HEK293T (cell line): Measurements from ENCODE around the gene GRAMD1A.

Experiments
- CTCF ChIA-PET: fragments of 350-600 bp; formaldehyde crosslinking; extraction: SDS; loops from one replicate; lab custom pipeline; 2021; ENCODE audit warnings: antibody characterized with exemption, inconsistent platforms; lab: Yijun Ruan, JAX
- POLR2A ChIA-PET: fragments of 350-600 bp; formaldehyde crosslinking; extraction: SDS; loops from one replicate; lab custom pipeline; 2020; ENCODE audit warnings: antibody characterized with exemption, inconsistent platforms; lab: Yijun Ruan, JAX
- DNase-seq: peaks from one replicate; pipeline ENCODE4 v3.0.0; 2012; ENCODE audit warnings: mixed read lengths; ENCODE audit errors: extremely low spot score
- ARNT ChIP-seq: fragments of 450-650 bp; IDR thresholded peaks from 2 replicates; pipeline ENCODE4 v1.6.1; 2017; ENCODE audit warnings: mild to moderate bottlenecking
- BHLHE40 ChIP-seq: fragments of 450-650 bp; IDR thresholded peaks from 2 replicates; pipeline ENCODE4 v1.6.1; 2016; ENCODE audit warnings: mild to moderate bottlenecking, moderate library complexity, borderline replicate concordance
- CTBP1 ChIP-seq: fragments of 450-650 bp; IDR thresholded peaks from 2 replicates; pipeline ENCODE4 v1.6.1; 2016; ENCODE audit warnings: borderline replicate concordance
- ELF4 ChIP-seq: fragments of 450-650 bp; IDR thresholded peaks from 2 replicates; pipeline ENCODE4 v1.6.1; 2017; ENCODE audit warnings: antibody characterized with exemption
- FOXA1 ChIP-seq: fragments of 450-650 bp; IDR thresholded peaks from 2 replicates; pipeline ENCODE4 v1.6.1; 2016; ENCODE audit warnings: mild to moderate bottlenecking
- FOXK2 ChIP-seq: fragments of 450-650 bp; IDR thresholded peaks from 2 replicates; pipeline ENCODE4 v1.6.1; 2016; ENCODE audit warnings: mild to moderate bottlenecking
- FOXM1 ChIP-seq: fragments of 450-650 bp; IDR thresholded peaks from 2 replicates; pipeline ENCODE4 v1.6.1; 2017; ENCODE audit warnings: mild to moderate bottlenecking, borderline replicate concordance
- HDGF ChIP-seq: fragments of 450-650 bp; IDR thresholded peaks from 2 replicates; pipeline ENCODE4 v1.6.1; 2017; ENCODE audit warnings: antibody characterized with exemption, borderline replicate concordance
- L3MBTL2 ChIP-seq: fragments of 450-650 bp; conservative IDR thresholded peaks from 2 replicates; pipeline ENCODE4 v1.6.1; 2016; ENCODE audit warnings: mild to moderate bottlenecking
- LEF1 ChIP-seq: fragments of 450-650 bp; IDR thresholded peaks from 2 replicates; pipeline ENCODE4 v1.6.1; 2017; ENCODE audit warnings: mild to moderate bottlenecking, borderline replicate concordance
- NFRKB ChIP-seq: fragments of 450-650 bp; IDR thresholded peaks from 2 replicates; pipeline ENCODE4 v1.6.1; 2016; ENCODE audit warnings: mild to moderate bottlenecking, moderate library complexity
- PKNOX1 ChIP-seq: fragments of 450-650 bp; IDR thresholded peaks from 2 replicates; pipeline ENCODE4 v1.6.1; 2016
- SP1 ChIP-seq: fragments of 450-650 bp; IDR thresholded peaks from 2 replicates; pipeline ENCODE4 v1.6.1; 2017
- SUZ12 ChIP-seq: fragments of 450-650 bp; IDR thresholded peaks from 2 replicates; pipeline ENCODE4 v1.6.1; 2016; ENCODE audit warnings: mild to moderate bottlenecking
- TARDBP ChIP-seq: fragments of 450-650 bp; IDR thresholded peaks from 2 replicates; pipeline ENCODE4 v1.6.1; 2016
- ZNF384 ChIP-seq: fragments of 450-650 bp; IDR thresholded peaks from 2 replicates; pipeline ENCODE4 v1.6.1; 2016

GRAMD1A gene

GRCh38 chr19:34999498-35000337 lies at the start of gene GRAMD1A:
Gene GRAMD1A (plus strand): TSS chr19:35000323. CDS start chr19:35000479, 156 bp downstream.
- peak; percentile 86 for DNase-seq
- TF ChIP-seq SP1 (no peak), FOXM1 (no peak), HDGF (no peak), BHLHE40 (no peak), ARNT (no peak), NFRKB (no peak), LEF1 (no peak), L3MBTL2 (no peak)
- ChIA-PET CTCF (interaction anchor here (0.7 kb wide), 1 partner anchor 26 kb away, joined by 5 read pairs; no protein-coding TSS in a partner anchor), POLR2A (interaction anchor here (0.9 to 1.4 kb wide), 5 partner anchors 9 to 45 kb away, joined by 3 to 5 read pairs (median 3); no protein-coding TSS in a partner anchor)

GRCh38 chr19:34953092-34953491 lies 47.0 kb upstream of the GRAMD1A start:
- POLR2A ChIA-PET: no interaction called here
- CTCF ChIA-PET: no interaction called here

GRCh38 chr19:34957830-34958751 lies 42.0 kb upstream of the GRAMD1A start:
- CTCF ChIA-PET: no interaction called here

More at GRCh38 chr19:34953092-34953491, 47.0 kb upstream of the GRAMD1A start:
- no peak for TF ChIP-seq ARNT
- no peak for DNase-seq

GRCh38 chr19:34959021-34959420 lies 41.1 kb upstream of the GRAMD1A start:
- no peak for DNase-seq
- ChIA-PET CTCF (no interaction called here), POLR2A (no interaction called here)
- TF ChIP-seq PKNOX1 (no peak), FOXA1 (no peak), LEF1 (no peak), ZNF384 (no peak), SP1 (no peak), ELF4 (no peak), FOXM1 (no peak), FOXK2 (no peak), TARDBP (no peak), HDGF (no peak), SUZ12 (no peak), ARNT (no peak), CTBP1 (no peak), L3MBTL2 (no peak), BHLHE40 (no peak)

More at GRCh38 chr19:34957830-34958751, 42.0 kb upstream of the GRAMD1A start:
- TF ChIP-seq NFRKB: no peak
- TF ChIP-seq TARDBP: no peak
- TF ChIP-seq SP1: no peak
- no peak for TF ChIP-seq BHLHE40
- no peak for TF ChIP-seq FOXA1
- TF ChIP-seq ZNF384: no peak
- no peak for TF ChIP-seq PKNOX1
- no peak for TF ChIP-seq LEF1
- no peak for TF ChIP-seq CTBP1
- no peak for TF ChIP-seq L3MBTL2
- no peak for TF ChIP-seq HDGF
- DNase-seq: no peak
- POLR2A ChIA-PET: no interaction called here

- CTCF ChIA-PET: no interaction called here
- DNase-seq: no peak
- POLR2A ChIA-PET: no interaction called here
Measured at GRCh38 chr19:34960103-34960805, 39.9 kb upstream of the GRAMD1A start.

More at GRCh38 chr19:34960103-34960805, 39.9 kb upstream of the GRAMD1A start:
- TF ChIP-seq ARNT: no peak
- no peak for TF ChIP-seq ELF4
- TF ChIP-seq PKNOX1: no peak
- no peak for TF ChIP-seq LEF1
- TF ChIP-seq CTBP1: no peak
- TF ChIP-seq TARDBP: no peak
- TF ChIP-seq L3MBTL2: no peak
- TF ChIP-seq SUZ12: no peak
- TF ChIP-seq HDGF: no peak
- TF ChIP-seq ZNF384: no peak
- TF ChIP-seq FOXA1: no peak
- no peak for TF ChIP-seq SP1
- TF ChIP-seq FOXM1: no peak
- TF ChIP-seq NFRKB: no peak
- TF ChIP-seq BHLHE40: no peak
- no peak for TF ChIP-seq FOXK2
